Activated CD4-positive, alpha-beta T cell treated with anti-CD3 and anti-CD28 coated beads, Interleukin-2, amount 50 U/mL, for 1 hour (primary cell): Measurements from ENCODE around the gene SLC13A5.
"Not testable (repeated sequence)": the region's sequence is repeated elsewhere in the genome, so short reads cannot be mapped to it uniquely, and the experiment has no call there.

Experiments used
- DNase-seq: peaks from one replicate; pipeline ENCODE4 v3.0.0-alpha.2; 2020

Gene SLC13A5

DNA sequence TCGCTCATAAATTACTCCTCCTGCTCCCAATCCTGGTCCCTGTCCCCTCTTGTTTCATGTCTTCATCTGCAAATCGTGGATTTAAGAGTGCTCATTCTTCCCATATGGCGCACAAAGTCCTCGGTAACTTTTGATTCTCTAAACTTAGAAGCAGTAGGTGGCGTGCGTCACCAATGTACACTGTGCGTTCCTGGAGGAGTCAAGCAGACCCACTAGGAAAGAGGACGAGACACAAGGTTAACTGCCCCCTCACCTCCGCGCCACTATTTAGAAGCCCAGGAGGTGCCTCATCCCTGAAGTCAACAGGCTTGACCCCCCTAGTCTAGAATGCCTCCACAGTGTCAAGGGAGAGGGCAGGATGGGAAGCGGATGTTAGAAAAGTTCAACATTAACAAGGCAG, 2.9 kb downstream of the SLC13A5 start:
- no peak for DNase-seq

DNA sequence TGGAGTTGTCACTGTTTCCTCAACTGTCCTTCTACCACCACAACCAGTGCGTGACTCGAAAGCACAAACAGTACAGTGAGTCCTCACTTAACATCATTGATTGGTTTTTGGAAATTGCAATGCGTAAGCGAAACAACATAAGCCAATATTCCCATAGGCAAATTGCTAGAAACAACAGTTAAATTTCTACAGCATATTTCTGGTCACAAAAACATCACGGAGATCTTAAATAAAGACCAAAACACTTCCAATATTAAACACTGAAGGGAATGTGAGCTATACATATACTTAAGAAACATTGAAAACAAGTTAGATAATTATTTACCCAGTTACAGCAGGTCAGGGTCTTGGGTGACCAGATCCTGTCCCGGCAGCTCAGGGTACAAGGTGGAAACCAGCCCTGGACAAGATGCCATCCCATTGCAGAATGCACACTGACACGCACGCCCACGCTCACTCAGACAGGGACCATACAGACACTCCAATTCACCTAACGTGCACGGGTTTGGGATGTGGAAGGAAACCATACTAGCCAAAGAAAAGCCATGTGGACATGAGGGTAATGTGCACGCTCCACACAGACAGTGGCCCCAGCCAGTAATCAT, 4.7 kb downstream of the SLC13A5 start:
- DNase-seq: no peak

DNA sequence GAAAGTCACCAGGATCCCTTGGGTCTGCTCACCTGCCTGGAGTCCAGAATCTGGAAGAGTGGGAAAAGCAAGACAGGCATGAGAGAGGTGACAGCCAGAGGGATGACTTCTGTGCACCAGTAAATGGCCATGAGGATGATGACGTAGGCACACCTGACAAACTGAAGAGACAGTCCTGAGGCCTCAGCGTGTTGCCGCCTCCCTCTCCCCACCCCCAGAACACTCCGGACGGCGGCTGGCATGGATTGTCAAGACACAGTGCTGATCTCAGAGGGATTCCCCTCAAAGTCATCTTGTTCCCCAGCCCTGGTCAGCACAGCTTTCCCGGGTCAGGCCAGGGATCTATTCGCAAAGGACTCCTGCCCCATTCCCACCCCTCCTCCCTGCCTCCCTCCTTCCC, 6.2 kb downstream of the SLC13A5 start:
- DNase-seq: no peak

DNA sequence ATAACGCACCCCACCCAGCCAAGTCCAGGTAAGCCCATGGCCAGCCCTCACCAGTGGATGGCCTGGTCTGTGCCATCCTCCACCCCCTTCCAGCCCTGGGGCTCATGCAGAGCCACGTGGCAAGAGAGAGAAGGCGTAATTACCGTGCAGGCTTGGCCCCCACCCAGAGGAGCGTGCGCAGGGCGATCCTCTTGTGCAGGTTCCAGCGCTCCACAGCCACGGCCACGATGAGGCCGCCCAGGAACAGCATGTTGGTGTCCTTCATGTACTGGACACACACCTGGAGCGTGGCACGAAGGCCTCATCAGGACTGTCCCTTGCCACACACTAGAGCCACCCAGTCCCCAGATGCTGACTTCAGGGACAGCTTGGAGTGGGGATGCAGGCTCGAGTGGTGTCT, 6.7 kb downstream of the SLC13A5 start:
- no peak for DNase-seq

DNA sequence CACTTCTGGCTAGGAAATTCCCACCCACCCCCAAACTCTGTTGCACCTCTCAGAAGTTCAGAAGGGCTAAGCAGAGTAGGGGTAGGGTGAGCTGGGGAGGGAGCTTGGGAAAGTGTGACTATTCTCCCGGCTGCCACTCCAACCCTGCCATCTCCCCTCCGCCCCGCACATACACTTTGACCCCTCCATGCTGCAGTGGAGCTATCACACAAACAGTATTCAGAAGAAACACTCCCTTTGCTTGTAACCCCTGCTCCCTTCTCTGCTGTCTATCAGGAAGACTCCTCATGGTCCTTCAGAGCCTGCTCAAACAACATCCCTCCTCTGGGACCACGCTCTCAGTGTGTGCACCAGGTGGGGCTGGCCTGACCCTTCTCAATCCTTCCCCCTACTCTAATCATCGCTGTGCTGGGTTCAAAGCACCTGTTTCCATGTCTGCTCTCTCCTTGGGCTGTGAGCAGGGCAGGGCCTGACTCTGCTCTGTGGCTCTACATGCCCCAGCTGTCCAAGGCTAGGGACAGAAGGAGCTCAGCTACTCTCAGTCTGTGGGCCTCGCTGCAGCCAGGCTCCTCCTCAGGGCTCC, 8.6 kb downstream of the SLC13A5 start:
- no peak for DNase-seq

DNA sequence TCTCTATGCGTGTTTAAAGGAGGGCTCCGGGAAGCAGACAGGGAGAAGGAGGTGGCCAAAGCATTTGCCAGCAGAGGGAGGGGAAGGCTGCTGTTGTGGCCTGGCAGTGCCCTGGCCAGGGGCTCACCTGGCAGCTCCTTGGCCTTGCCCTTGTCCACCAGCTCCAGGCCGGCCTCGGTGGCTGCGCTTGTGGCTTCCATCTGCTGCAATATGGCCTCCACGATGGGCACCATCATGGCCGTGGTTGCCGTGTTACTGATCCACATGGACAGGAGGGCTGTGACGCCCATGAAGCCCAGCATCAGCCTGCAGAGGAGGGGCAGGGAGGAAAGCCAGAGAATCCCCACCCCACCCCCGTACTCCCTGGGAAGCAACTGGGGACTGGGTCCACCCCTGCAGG, 9.4 kb downstream of the SLC13A5 start:
- no peak for DNase-seq

DNA sequence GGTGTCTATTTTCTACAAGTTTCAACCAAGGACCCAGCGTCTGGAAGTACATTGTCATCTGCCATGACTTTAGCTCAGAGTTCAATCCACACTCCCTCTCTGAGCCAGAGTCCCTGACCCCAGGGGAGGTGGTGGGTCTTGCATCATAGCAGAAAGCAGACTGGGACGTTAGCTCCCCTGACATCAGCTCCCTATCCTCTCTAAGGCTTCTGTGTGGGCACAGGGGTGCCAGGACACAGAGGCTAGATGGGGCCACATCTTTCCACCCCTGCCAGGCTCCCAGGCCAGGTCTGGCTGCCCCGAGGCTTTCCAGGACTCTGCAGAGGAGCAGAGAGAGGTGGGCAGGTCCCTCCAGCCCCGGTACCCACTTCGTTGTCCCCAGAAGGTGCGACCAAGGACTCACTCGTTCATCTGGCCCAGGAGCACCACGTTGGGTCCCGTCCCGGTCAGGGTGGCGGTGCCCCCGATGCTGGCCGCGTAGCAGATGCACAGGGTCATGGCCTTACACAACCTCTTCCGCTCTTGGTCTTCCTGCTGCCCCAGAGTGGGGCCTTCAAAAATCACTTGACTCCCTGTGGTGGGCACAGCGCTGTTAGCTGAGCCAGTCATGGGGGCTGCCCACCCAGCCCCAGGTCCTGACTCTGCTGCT, 10.5 kb downstream of the SLC13A5 start:
- DNase-seq: no peak

DNA sequence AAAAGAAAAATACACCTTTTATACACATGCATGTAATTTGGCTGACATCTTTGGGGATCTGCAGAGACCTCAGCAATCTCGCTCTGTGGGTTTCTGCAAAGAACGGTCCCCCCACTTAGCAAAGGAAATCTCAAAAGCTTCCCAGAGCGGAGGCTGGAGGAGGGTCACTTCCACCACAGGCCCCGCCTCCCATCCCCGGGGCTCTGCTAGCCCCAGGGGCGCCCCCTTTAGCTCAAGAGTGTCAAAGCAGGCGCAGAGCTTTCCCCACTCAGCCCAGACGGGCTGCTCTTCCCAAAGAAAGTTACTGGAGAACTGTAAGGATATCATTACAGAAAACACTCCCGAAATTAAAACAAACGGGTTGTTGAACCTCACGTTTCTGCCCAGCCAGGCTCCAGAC, 11.4 kb downstream of the SLC13A5 start:
- DNase-seq: peak; percentile 14

DNA sequence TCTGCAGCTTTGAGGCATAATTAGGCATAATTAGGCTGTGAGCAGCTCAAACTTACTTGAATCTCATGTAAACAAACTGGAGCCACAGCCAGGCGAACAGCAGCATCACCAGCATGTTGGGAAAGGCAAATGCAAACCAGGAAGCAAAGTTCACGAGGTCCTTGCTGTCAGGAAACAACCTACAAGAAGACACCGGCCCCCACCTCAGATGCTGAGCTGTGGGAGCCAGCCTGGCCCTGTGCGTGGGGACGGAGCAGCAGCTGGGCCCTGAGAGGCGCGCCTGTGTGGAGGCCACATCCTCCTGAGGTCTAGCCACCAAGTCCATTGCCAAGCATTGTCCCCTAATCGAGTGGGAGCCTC, 12.2 kb downstream of the SLC13A5 start:
- no peak for DNase-seq

DNA sequence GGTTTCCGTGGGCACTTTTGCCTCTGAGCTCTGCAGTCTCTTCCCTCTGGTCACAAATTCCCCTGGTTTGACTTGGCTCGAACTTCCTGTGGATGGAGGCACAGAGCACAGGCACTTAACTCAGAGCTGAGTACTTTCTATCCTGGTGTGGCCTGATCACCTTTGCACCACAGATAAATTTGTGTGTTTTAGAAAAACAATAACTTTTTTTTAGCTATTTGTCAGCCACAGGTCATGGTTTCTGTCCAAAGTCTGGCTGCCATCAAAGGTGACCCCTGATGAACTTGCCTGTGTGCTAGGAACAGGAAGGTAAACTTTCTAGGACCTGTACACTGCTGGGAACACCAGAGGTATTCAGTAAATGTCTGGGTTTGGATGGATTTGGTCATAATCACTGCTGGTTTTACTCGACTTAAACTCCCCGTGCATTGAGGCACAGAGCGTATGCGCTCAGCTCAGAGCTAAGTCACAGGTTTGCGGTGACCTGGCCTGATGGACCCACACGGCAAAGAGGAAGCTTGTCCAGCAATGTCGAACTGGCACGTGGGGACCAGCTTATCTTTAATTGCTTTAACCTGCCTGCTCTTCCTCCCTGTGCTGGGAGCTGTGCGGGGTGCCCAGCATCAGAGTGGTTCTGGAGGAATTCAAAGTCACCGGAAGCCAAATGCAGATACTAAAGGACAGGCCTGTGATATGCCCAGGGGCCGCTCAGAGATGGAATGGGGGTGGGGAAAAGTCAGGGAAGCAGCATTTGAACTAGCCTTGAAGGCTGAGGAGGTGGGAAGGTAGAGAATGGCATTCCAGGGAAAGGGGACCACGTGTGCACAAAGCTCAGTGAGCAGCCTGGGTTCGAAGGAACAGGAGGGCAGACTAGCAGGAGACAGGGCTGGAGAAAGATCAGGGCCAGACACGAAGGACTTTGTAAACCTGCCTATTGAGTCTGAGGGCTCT, 12.9 kb downstream of the SLC13A5 start:
- DNase-seq: no peak

DNA sequence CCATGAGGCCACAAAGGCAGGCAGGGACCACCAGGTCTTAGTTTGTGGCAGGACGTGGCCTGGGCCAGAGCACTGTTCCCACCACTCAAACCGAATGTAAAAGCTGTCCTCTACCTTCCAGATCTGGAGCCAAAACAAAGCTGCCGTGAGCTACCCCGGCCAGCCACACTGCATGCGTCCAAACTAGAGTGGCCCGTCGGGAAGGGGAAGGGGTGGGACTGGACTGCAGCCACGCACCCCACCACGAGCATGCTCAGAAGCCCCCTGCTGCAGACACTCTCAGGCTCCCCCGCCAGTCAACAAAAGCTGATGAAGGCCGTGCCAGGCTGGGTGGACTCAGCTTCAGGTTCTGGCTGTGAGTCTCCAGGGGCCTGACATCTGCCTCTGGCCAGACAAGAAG, 15.2 kb downstream of the SLC13A5 start:
- no peak for DNase-seq

DNA sequence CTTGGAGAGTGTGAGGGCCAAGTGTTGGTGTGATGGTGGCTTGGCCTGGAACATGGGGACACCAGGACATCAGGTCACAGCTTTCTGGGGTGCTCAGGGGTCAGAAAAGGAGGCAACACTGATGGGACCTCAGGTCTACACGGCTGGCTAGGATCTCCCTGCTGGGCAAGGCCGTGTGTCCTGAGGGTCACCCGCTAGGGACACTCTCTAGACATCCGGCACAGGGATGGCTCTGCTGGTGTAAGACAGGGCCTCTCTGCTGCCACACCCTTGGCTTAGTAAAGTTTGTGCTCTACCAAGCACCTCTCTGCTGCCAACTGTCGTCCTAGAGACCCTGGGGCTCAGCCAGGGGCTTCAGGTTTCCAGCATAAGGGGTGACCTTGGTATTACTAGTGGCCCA, 16.3 kb downstream of the SLC13A5 start:
- DNase-seq: no peak

DNA sequence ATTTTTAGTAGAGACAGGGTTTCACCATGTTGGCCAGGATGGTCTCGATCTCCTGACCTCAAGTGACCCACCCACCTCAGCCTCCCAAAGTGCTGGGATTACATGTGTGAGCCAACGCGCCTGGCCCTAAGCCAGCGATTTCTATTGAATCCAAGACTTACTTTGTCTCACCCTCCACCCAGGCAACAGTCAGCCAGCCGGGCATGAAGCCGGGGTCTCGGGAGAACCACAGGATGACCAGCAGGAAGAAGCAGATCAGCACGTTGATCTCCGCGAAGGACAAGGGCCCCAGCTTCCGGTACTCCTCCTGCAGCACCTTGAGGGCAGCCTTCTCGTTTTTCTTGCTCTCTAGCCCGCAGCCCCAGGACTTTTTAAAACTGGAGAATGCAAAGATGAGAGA, 17.6 kb downstream of the SLC13A5 start:
- no peak for DNase-seq

DNA sequence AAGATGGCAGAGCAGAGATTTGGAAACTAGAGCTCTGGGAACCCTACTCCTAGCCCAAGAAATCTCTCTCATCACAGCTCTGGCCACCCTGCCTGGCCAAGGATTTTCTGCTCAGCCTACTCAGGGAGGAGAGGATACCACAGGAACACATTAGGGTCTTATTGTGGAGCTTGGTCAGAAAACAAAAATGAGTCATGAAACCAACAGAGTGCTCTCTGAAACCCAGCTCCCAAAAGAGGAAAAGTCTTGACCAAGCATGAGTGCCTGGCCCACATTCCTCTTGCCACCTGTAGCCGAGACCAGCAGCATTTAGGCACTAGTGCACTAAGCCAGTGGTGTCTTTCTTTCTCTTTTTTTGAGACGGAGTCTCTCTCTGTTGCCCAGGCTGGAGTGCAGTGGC, 18.1 kb downstream of the SLC13A5 start:
- DNase-seq: no peak

DNA sequence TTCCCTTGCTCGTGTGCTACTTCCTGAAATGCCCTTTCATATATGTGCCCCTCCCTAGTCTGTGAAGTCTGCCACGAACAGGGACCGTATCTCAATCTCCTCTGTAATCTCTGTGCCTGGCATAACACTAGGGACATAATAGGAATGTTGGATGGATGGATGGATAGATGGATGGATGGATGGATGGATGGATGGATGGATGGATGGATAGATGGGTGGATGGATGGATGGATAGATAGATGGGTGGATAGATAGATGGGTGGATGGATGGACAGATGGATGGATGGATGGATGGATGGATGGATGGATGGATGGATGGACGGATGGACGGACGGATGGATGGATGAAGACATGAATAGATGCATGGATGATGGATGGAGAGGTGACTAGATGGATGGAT, 21.2 kb downstream of the SLC13A5 start:
- DNase-seq: not testable (repeated sequence)

DNA sequence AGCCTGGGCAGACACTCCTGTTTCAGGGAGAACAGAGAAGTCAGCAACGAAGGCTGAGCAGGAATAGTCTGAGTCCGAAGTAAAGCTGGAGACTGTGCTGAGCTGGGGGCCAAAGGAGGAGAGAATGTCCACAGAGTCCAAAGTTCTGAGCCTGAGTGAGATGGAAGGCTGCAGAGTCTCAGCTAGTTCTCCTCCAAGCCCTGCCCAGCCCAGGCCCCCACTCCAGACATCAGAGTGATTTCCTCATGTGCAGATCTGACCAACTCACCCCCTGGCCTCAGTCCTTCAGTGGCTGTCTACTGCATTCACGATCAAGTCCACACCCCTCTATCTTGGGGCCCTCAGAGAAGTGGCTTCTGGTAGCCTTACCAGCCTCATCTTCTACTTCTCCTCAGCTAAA, 21.6 kb downstream of the SLC13A5 start:
- DNase-seq: no peak

DNA sequence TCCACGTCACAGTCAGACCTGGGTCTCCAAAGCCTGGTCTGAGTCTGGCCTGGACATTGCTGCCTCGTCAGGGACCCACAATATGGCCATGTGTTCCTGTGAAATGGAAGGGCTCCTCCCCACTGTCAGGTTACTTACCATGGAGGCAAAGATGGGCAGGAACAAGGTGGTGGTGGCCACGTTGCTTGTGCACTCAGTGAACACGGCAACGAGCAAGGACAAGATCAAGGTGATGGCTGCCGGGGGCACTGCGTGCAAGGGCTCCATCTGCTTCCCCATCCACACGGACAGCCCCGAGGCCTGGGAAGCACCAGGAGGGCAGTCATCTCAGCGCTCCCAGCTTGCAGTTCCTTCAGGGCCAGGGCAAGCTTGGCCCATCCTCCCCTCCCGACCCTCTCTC, 22.5 kb downstream of the SLC13A5 start:
- no peak for DNase-seq

DNA sequence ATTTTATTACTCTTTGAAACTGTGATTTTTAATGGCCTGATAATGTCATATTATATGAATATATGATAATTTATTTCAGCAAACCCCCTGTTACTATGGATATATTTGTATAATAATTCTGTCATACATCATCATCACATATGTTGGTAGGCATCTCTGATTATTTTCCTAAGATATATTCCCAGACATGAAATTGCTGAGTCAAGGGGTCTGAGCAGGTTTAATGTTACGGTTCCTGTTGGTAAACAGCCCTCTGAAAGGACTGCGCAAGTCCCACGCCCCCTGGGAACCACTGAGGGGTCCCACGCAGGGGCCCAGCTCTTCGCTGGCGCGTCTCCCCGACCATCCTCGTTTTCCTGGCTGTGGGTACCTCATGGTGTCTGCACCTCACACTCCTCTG, 24.2 kb downstream of the SLC13A5 start:
- no peak for DNase-seq

DNA sequence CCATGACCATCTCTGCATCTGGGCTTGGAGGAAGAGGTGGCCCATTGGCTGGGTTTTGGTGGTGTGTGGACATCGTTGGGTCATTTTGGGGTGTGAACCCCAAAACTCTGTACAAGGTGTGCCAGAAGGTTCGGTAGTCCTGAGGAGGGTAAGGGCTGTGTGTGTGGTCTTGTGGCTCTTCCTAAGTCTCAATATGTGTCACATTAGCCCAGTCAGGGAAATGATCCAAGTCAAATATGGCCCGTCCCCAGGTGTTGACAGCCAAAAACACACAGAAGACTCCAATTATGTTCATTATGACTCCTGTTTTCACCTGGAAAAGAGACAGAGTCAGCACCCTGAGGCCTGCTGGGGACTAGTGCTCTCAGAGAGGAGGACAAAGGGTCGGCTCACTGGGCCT, 27.1 kb downstream of the SLC13A5 start:
- no peak for DNase-seq

DNA sequence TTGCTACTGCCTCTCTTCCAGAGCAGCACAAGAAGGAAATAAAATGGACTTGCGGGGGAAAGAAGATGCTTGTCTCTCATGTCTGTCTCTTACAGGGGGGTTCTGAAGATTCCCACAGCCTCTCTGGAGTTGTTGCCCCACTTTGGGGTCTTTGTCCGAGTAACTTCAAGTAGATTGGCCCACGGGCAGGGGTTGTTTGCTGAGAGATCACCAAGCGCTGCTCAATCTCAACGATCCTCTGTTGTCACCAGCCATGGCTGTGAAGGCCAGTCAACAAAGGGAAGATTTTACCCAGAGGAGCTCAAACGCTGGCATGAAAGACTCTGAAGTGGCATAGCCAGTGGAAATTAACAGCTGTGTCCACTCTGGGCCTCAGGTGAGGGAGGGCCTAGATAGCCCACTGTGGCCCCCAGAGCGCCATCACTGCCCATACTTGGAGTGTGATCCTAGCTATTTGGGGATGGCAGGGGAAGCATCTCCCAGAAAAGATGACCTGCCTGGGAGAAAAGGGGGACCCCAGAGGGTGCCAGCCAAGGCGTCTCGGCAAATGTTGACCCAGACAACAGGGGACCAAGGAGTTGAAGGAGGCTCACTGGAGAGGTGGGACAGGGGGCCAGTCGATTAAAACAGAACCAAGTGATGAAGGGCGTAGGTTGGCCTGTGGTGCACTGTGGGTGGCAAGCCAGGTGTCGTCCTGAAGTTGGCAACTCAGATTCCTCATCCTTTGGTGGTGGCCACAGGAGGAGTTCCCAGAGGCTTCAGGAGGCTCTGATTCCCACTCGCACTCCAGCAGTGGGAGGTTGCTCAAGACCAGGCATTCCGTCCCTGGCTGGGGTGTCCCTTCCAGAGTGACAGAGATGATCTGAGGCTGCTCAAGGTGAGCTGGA, 28.0 kb downstream of the SLC13A5 start:
- no peak for DNase-seq

DNA sequence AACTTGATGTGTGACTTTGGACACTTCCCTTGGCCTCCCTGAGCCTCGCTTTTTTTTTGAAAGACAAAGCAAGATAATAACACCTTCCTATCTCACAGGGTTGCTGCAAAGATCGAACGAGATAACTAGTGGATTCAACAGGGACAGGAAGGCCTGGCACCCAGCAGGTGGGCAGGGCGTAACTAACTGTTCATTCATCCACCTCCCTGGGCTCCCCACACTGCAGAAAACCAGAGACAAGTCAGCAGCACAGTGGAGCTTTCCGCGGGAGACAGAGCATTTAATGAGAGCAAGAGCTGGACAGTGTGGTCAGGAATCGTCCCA, 28.7 kb downstream of the SLC13A5 start:
- no peak for DNase-seq

DNA sequence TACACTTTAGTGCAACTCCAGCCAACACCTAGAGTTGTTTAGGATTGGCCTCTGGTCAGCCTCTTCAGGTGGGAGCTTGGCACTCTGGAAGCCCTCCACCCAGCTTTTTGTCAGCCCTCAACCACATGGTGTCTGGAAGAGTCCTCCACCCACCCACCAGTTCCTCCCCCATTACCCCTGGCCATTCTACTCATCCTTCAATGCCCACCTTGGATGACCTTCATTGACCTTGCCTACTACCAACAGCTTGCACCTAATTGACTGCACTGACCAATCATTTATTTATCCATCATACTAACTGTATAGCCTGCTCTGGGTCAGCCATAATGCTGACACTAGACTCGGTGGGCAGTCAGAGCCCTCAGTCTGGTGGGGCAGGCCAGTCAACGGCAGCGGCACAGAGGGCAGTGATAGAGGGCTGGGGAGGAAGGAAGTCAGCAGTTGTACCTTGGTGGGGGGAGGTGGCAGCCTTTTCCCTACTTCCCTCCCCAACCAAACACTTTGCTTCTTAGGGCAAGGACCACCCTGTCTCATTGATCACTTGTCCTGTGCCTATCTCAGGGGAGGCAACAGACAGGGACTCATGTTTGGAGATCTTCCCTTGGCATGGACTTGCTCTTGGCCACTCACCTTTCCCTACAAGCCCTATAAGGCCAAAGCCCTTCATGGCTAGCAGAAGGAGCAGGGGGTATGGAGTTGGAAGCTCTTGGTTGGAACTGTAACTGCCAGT, 29.3 kb downstream of the SLC13A5 start:
- DNase-seq: no peak
